K562 (cell line): Measurements from ENCODE around the gene LRRC4. TPM values are rescaled to one million over a fixed set of nuclear protein-coding genes. Genes with fewer than 3 reads are reported as not detected.

Source experiments
- ATAC-seq: fragments of 200-7000 bp; cut with Tn5 transposase; 3 replicates; pipeline ENCODE4 v1.9.1; 2020; ENCODE audit warnings: moderate library complexity
- BruUV-seq: library from RNA; stranded (reverse); fragments of 400-500 nt; replicated peaks from 2 replicates; lab custom pipeline; 2021; lab: Mats Ljungman, UMichigan
- CTCF ChIA-PET: fragments of 300-600 bp; formaldehyde crosslinking; extraction: SDS; loops from one replicate; lab custom pipeline; 2021; ENCODE audit warnings: low intra/inter-chr PET ratio; lab: Yijun Ruan, JAX
- POLR2A ChIA-PET: fragments of 300-600, 350-650 bp; sonication (Branson Sonifier 250); formaldehyde crosslinking; extraction: SDS; loops from one replicate; lab custom pipeline; 2021; ENCODE audit warnings: antibody characterized with exemption, inconsistent platforms; lab: Yijun Ruan, JAX
- DNase-seq, 4 experiments: peaks; one replicate each; pipeline versions ENCODE4 v3.0.0 to v3.0.0-alpha.2; 2011 to 2018; ENCODE audit warnings: low spot score in 3 of 4, mixed read lengths in 3 of 4; ENCODE audit errors: extremely low read depth in 1 of 4
- FAIRE-seq: peaks from 2 replicates; lab custom pipeline; 2011; peaks lifted over from hg19 to GRCh38; lab: Jason Lieb, UNC
- H2AFZ ChIP-seq: 2 replicates; pipeline ENCODE4 v1.6.0; 2011; ENCODE audit warnings: low read depth, low read length, control low read depth, inconsistent platforms
- H3K27ac ChIP-seq: fragments of 200-600 bp; 3 replicates; pipeline ENCODE4 v1.8.0; 2011; ENCODE audit warnings: low read depth, mild to moderate bottlenecking, control low read depth, inconsistent platforms, low read length, moderate library complexity, mixed read lengths; ENCODE audit errors: extremely low read depth
- H3K27me3 ChIP-seq, 2 experiments: fragments of 300-600 bp in 1 of 2; 2 replicates in 1 of 2; 3 replicates in 1 of 2; pipeline versions ENCODE4 v1.6.0 to v1.8.0; 2011; ENCODE audit warnings: inconsistent platforms in 2 of 2, low read length in 2 of 2, mild to moderate bottlenecking in 1 of 2, mixed read lengths in 1 of 2, moderate library complexity in 1 of 2; ENCODE audit not compliant: control insufficient read depth in 2 of 2, insufficient read depth in 2 of 2
- H3K36me3 ChIP-seq: fragments of 300-600 bp; 3 replicates; pipeline ENCODE4 v1.8.0; 2011; ENCODE audit warnings: mild to moderate bottlenecking, low read length, inconsistent platforms; ENCODE audit not compliant: control insufficient read depth, insufficient read depth
- H3K4me1 ChIP-seq, 2 experiments: fragments of 200-600 bp in 1 of 2; replicated peaks in 1 of 2; 2 replicates in 1 of 2; 3 replicates in 1 of 2; pipeline versions ENCODE4 v1.5.1 to v1.8.0; 2011; ENCODE audit warnings: inconsistent platforms in 2 of 2, low read length in 2 of 2, mild to moderate bottlenecking in 1 of 2, mixed read lengths in 1 of 2, moderate library complexity in 1 of 2; ENCODE audit not compliant: control insufficient read depth in 2 of 2, insufficient read depth in 2 of 2
- H3K4me2 ChIP-seq: 2 replicates; pipeline ENCODE4 v1.6.1; 2011; ENCODE audit warnings: low read length, control low read depth, inconsistent platforms, mixed read lengths; ENCODE audit not compliant: insufficient read depth
- H3K4me3 ChIP-seq: fragments of 200-600 bp; sonication (generic), shearing (Covaris generic); 2 replicates; pipeline ENCODE4 v1.5.1; 2016; ENCODE audit warnings: control low read depth, inconsistent platforms
- H3K79me2 ChIP-seq: fragments of 200-600 bp; 3 replicates; pipeline ENCODE4 v1.8.0; 2011; ENCODE audit warnings: low read length, inconsistent platforms; ENCODE audit not compliant: control insufficient read depth, insufficient read depth
- H3K9ac ChIP-seq, 2 experiments: 2 replicates each; pipeline versions ENCODE4 v1.6.0 to v1.6.1; 2011; ENCODE audit warnings: low read depth in 2 of 2, low read length in 2 of 2, control low read depth in 1 of 2, inconsistent platforms in 1 of 2, mild to moderate bottlenecking in 1 of 2, mixed read lengths in 1 of 2; ENCODE audit not compliant: insufficient read depth in 1 of 2
- H3K9me1 ChIP-seq: one replicate; pipeline ENCODE4 v1.6.0; 2011; ENCODE audit warnings: inconsistent platforms, mild to moderate bottlenecking, low read length, moderate library complexity; ENCODE audit not compliant: control insufficient read depth, insufficient read depth
- H3K9me3 ChIP-seq: replicated peaks from 2 replicates; pipeline ENCODE4 v1.5.1; 2011; ENCODE audit warnings: low read depth, low read length, inconsistent platforms; ENCODE audit not compliant: control insufficient read depth, insufficient read depth
- H4K20me1 ChIP-seq: replicated peaks from 2 replicates; pipeline ENCODE4 v1.6.1; 2011; ENCODE audit warnings: low read length, inconsistent platforms, mixed read lengths; ENCODE audit not compliant: control insufficient read depth, insufficient read depth
- DACH1 ChIP-seq: fragments of 450-650 bp; IDR thresholded peaks from 2 replicates; pipeline ENCODE4 v1.6.1; 2018; ENCODE audit not compliant: partially characterized antibody
- HMG20A ChIP-seq: fragments of 450-650 bp; formaldehyde crosslinking; conservative IDR thresholded peaks from 2 replicates; pipeline ENCODE4 v1.4.0; 2020; ENCODE audit warnings: mild to moderate bottlenecking, mixed read lengths
- MBD1 ChIP-seq: fragments of 250-450 bp; sonication (Bioruptor Pico); IDR thresholded peaks from 2 replicates; pipeline ENCODE4 v1.8.0; 2022; ENCODE audit warnings: inconsistent platforms
- RB1 ChIP-seq: fragments of 450-650 bp; IDR thresholded peaks from 2 replicates; pipeline ENCODE4 v1.6.1; 2017; ENCODE audit warnings: low read depth, mild to moderate bottlenecking
- RREB1 ChIP-seq: fragments of 250-450 bp; sonication (Bioruptor Pico); IDR thresholded peaks from 2 replicates; pipeline ENCODE4 v1.4.0; 2020
- SMARCA5 ChIP-seq: fragments of 450-650 bp; IDR thresholded peaks from 2 replicates; pipeline ENCODE4 v1.6.1; 2016
- ZFP30 ChIP-seq: fragments of 250-450 bp; sonication (Bioruptor Pico); IDR thresholded peaks from 2 replicates; pipeline ENCODE4 v1.8.0; 2022; ENCODE audit warnings: moderate library complexity, mild to moderate bottlenecking, inconsistent platforms, borderline replicate concordance
- ZNF609 ChIP-seq: sonication (generic); formaldehyde crosslinking; IDR thresholded peaks from 2 replicates; pipeline ENCODE4 v1.8.1; 2023; ENCODE audit warnings: missing genetic modification reagents, mild to moderate bottlenecking, borderline replicate concordance
- ZNF699 ChIP-seq: fragments of 250-450 bp; sonication (Bioruptor Pico); IDR thresholded peaks from 2 replicates; pipeline ENCODE4 v1.8.0; 2021; ENCODE audit warnings: mild to moderate bottlenecking, moderate library complexity; ENCODE audit not compliant: insufficient replicate concordance
- WGBS: fragments of 100-300 bp; shearing (Covaris generic); methylation state at CpG from one replicate; pipeline ENCODE4 v1.1.6; 2016; ENCODE audit warnings: low coverage, mixed read lengths; ENCODE audit not compliant: insufficient coverage; ENCODE audit errors: missing lambda C conversion rate; 5-methylcytosine and 5-hydroxymethylcytosine counted together
- in situ Hi-C: fragments of 300-500 bp; cut with MboI; formaldehyde crosslinking; loops from 4 replicates; pipeline ENCODE4 v1.15.0; 2018; ENCODE audit warnings: inconsistent platforms, mixed read lengths
- intact Hi-C: fragments of 100-400 bp; cut with micrococcal nuclease; formaldehyde crosslinking; loops from 2 replicates; pipeline ENCODE4 v1.14.2; 2022
- polyA plus RNA-seq, 8 experiments: library from polyadenylated mRNA; depleted of rRNA in 4 of 8; stranded (reverse) in 5 of 8; unstranded in 3 of 8; fragments of >200 nt; fragmentation: Nextera tagmentation in 2 of 8; fragmentation: Illumina TruSeq in 1 of 8; extraction: Ambion mirVana in 2 of 8; extraction: Trizol in 1 of 8; gene quantifications; 2 replicates each; pipeline versions ENCODE4 v1.2.1 to v1.2.3, GENCODE V29; 2011 to 2014; ENCODE audit warnings: inconsistent platforms in 1 of 8, missing spikeins in 1 of 8
- total RNA-seq, 7 experiments: library from RNA; depleted of rRNA in 6 of 7; stranded (reverse); fragments of >200 nt in 6 of 7; fragmentation: Illumina TruSeq in 2 of 7; extraction: Trizol in 2 of 7; gene quantifications; 2 replicates each; pipeline versions ENCODE4 v1.2.1 to v1.2.3, GENCODE V29; 2011 to 2021; ENCODE audit warnings: low replicate concordance in 1 of 7

The LRRC4 gene
- total and polyA plus RNA-seq, 9 of the 15 experiments (the other 6 are each of a cell fraction or from before 2014, with no cell fraction given) = 0.04 to 0.11 TPM; not detected in 7

GRCh38 chr7:128040205-128040604 is 9.0 kb upstream of the LRRC4 start (continued):
- no peak for TF ChIP-seq ZNF609
- no peak for TF ChIP-seq HMG20A (CRISPR knock-in tag)
- TF ChIP-seq ZNF699 = no peak

GRCh38 chr7:128039544-128039953 is 8.3 kb upstream of the LRRC4 start:
- Histone ChIP-seq H2AFZ (no peak overlapping the region), H3K79me2 (no peaks in the 10 kb centered on the region), H3K9ac (no peak overlapping the region), H3K36me3 (peaks cover 21% of the 10 kb centered on the region), H3K9me1 (no peaks in the 10 kb centered on the region), H3K4me1 (no peaks in the 10 kb centered on the region), H3K27ac (no peak overlapping the region), H3K4me3 (no peak overlapping the region), H4K20me1 (peaks cover 35% of the 10 kb centered on the region), H3K4me2 (no peak overlapping the region), H3K9me3 (no peaks in the 10 kb centered on the region), H3K27me3 (no peaks in the 10 kb centered on the region)
- no TSS peak for BruUV-seq
- CTCF ChIA-PET = no interaction called here
- intact Hi-C loops = loop anchor here (5.0 kb wide), 1 partner anchor 332 kb away; no protein-coding TSS in a partner anchor
- WGBS = 85% methylated on average over 4 of the region's 4 CpGs
- DNase-seq = no peak
- in situ Hi-C loops = no loop called here
- POLR2A ChIA-PET = interaction anchor here (0.5 to 1.2 kb wide), 3 partner anchors 15 to 36 kb away, joined by 3 read pairs; no protein-coding TSS in a partner anchor
- ATAC-seq = no peak
- FAIRE-seq = no peak
- TF ChIP-seq ZFP30 (CRISPR knock-in tag) (no peak), MBD1 (CRISPR knock-in tag) (no peak), RB1 (no peak), RREB1 (no peak), DACH1 (no peak), SMARCA5 (no peak)
